ENCODE data around the gene SLC12A8. TPM values are rescaled to one million over a fixed set of nuclear protein-coding genes. Genes with fewer than 3 reads are reported as not detected.

Gene SLC12A8
- total and polyA plus RNA-seq, 10 of the 15 experiments (the other 5 are each of a cell fraction or from before 2014, with no cell fraction given): 2.5 to 71.6 (median 50.1) TPM

GRCh38 chr3:125140818-125141595, 71.5 kb downstream of the SLC12A8 start (continued):
- TF ChIP-seq BCL11A (IDR thresholded peaks at IDR 0.05; ENCODE audit: low read depth, low read length) (0 out of 2 replicates have a peak, but pooled peaks have one; percentile 12), MEF2A (IDR thresholded peaks at IDR 0.05; ENCODE audit: insufficient read depth, low read depth, low read length) (0 out of 2 replicates have a peak, but pooled peaks have one; percentile 55), FOXK2 (IDR thresholded peaks at IDR 0.05) (no peak), TCF3 (IDR thresholded peaks at IDR 0.05; ENCODE audit: borderline replicate concordance, insufficient read depth, low read depth, low read length) (peak; percentile 32; the same call in 1 of the 2 replicates), ESRRA (IDR thresholded peaks at IDR 0.05; ENCODE audit: low read length) (no peak), SMARCA5 (IDR thresholded peaks at IDR 0.05) (no peak), RB1 (IDR thresholded peaks at IDR 0.05; ENCODE audit: borderline replicate concordance) (no peak), SMC3 (IDR thresholded peaks at IDR 0.05; ENCODE audit: borderline replicate concordance, low read length) (no peak), KDM1A (IDR thresholded peaks at IDR 0.05; ENCODE audit: borderline replicate concordance) (no peak), PBX3 (IDR thresholded peaks at IDR 0.05; ENCODE audit: insufficient replicate concordance, low read depth, low read length) (no peak), MYC (IDR thresholded peaks at IDR 0.05; ENCODE audit: insufficient read depth, insufficient read length, insufficient replicate concordance, low read length, severe bottlenecking) (no peak), MTA3 (IDR thresholded peaks at IDR 0.05; ENCODE audit: borderline replicate concordance, low read length) (no peak), ZNF622 (IDR thresholded peaks at IDR 0.05) (no peak), LARP7 (IDR thresholded peaks at IDR 0.05) (peak; percentile 12; the same call in 1 of the 2 replicates), RCOR1 (conservative IDR thresholded peaks at IDR 0.05; ENCODE audit: low read depth, low read length) (no peak), PRDM15 (CRISPR knock-in tag; IDR thresholded peaks at IDR 0.05) (no peak)
- TF ChIP-seq, protein P1, sequence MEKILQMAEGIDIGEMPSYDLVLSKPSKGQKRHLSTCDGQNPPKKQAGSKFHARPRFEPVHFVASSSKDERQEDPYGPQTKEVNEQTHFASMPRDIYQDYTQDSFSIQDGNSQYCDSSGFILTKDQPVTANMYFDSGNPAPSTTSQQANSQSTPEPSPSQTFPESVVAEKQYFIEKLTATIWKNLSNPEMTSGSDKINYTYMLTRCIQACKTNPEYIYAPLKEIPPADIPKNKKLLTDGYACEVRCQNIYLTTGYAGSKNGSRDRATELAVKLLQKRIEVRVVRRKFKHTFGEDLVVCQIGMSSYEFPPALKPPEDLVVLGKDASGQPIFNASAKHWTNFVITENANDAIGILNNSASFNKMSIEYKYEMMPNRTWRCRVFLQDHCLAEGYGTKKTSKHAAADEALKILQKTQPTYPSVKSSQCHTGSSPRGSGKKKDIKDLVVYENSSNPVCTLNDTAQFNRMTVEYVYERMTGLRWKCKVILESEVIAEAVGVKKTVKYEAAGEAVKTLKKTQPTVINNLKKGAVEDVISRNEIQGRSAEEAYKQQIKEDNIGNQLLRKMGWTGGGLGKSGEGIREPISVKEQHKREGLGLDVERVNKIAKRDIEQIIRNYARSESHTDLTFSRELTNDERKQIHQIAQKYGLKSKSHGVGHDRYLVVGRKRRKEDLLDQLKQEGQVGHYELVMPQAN (conservative IDR thresholded peaks at IDR 0.05): no peak; the same call in 1 of the 2 replicates
- TF ChIP-seq, protein P2, sequence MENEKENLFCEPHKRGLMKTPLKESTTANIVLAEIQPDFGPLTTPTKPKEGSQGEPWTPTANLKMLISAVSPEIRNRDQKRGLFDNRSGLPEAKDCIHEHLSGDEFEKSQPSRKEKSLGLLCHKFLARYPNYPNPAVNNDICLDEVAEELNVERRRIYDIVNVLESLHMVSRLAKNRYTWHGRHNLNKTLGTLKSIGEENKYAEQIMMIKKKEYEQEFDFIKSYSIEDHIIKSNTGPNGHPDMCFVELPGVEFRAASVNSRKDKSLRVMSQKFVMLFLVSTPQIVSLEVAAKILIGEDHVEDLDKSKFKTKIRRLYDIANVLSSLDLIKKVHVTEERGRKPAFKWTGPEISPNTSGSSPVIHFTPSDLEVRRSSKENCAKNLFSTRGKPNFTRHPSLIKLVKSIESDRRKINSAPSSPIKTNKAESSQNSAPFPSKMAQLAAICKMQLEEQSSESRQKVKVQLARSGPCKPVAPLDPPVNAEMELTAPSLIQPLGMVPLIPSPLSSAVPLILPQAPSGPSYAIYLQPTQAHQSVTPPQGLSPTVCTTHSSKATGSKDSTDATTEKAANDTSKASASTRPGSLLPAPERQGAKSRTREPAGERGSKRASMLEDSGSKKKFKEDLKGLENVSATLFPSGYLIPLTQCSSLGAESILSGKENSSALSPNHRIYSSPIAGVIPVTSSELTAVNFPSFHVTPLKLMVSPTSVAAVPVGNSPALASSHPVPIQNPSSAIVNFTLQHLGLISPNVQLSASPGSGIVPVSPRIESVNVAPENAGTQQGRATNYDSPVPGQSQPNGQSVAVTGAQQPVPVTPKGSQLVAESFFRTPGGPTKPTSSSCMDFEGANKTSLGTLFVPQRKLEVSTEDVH (IDR thresholded peaks at IDR 0.05; ENCODE audit: low read depth, partially characterized antibody): no peak
